KMS-11 (cell line): Measurements from ENCODE around the gene RUBCNL.

Experiments used
- H2AFZ ChIP-seq: fragments of 200-600 bp; sonication (generic); 2 replicates; pipeline ENCODE4 v1.6.1; 2016; ENCODE audit warnings: antibody characterized with exemption, mixed run types, low read depth
- H3K27ac ChIP-seq: fragments of 200-600 bp; sonication (generic); 2 replicates; pipeline ENCODE4 v1.6.1; 2016; ENCODE audit warnings: mild to moderate bottlenecking, mixed run types
- H3K27me3 ChIP-seq: fragments of 200-600 bp; sonication (generic); 2 replicates; pipeline ENCODE4 v1.6.1; 2017; ENCODE audit warnings: mild to moderate bottlenecking, low read depth, mixed run types, moderate library complexity; ENCODE audit not compliant: insufficient read depth
- H3K36me3 ChIP-seq: fragments of 200-600 bp; sonication (generic); 2 replicates; pipeline ENCODE4 v1.6.1; 2017; ENCODE audit warnings: mild to moderate bottlenecking, mixed run types; ENCODE audit not compliant: insufficient read depth
- H3K4me1 ChIP-seq: fragments of 200-600 bp; sonication (generic); 2 replicates; pipeline ENCODE4 v1.6.1; 2016; ENCODE audit warnings: mild to moderate bottlenecking, low read depth, mixed run types; ENCODE audit not compliant: poor library complexity, severe bottlenecking
- H3K4me2 ChIP-seq: fragments of 200-600 bp; sonication (generic); 2 replicates; pipeline ENCODE4 v1.7.0; 2016; ENCODE audit warnings: mild to moderate bottlenecking, mixed run types
- H3K4me3 ChIP-seq: fragments of 200-600 bp; sonication (generic); IDR thresholded peaks from 2 replicates; pipeline ENCODE4 v1.6.1; 2017; ENCODE audit warnings: low read depth, low read length, mixed read lengths; ENCODE audit not compliant: insufficient read depth
- H3K79me2 ChIP-seq: fragments of 200-600 bp; sonication (generic); 2 replicates; pipeline ENCODE4 v1.6.1; 2016; ENCODE audit warnings: low read depth, mixed run types; ENCODE audit not compliant: insufficient read depth
- H3K9ac ChIP-seq: fragments of 200-600 bp; sonication (generic); 2 replicates; pipeline ENCODE4 v1.6.1; 2016; ENCODE audit warnings: mild to moderate bottlenecking, mixed run types
- H4K20me1 ChIP-seq: fragments of 200-600 bp; sonication (generic); 2 replicates; pipeline ENCODE4 v1.6.1; 2016; ENCODE audit warnings: mild to moderate bottlenecking, mixed run types; ENCODE audit not compliant: insufficient read depth
- CTCF ChIP-seq: fragments of 200-600 bp; sonication (generic); conservative IDR thresholded peaks from 2 replicates; pipeline ENCODE4 v1.6.1; 2017; ENCODE audit warnings: low read depth, mild to moderate bottlenecking, antibody characterized with exemption, low read length, moderate library complexity, mixed read lengths

Gene RUBCNL

GRCh38 chr13:46367617-46368327 lies 19.3 kb downstream of the RUBCNL start:
- Histone ChIP-seq H3K9ac (no peak overlapping the region), H2AFZ (no peak overlapping the region), H3K79me2 (no peaks in the 10 kb centered on the region), H3K4me2 (no peak overlapping the region), H3K27ac (no peak overlapping the region), H3K27me3 (no peaks in the 10 kb centered on the region), H3K4me3 (no peak overlapping the region), H4K20me1 (no peaks in the 10 kb centered on the region), H3K4me1 (peaks cover 25% of the 10 kb centered on the region), H3K36me3 (no peaks in the 10 kb centered on the region)
- no peak for TF ChIP-seq CTCF

- H2AFZ ChIP-seq: no peak overlapping the region
- no peak for TF ChIP-seq CTCF
- no peaks in the 10 kb centered on the region for H3K27me3 ChIP-seq
- H3K4me1 ChIP-seq: no peaks in the 10 kb centered on the region
- no peak overlapping the region for H3K27ac ChIP-seq
- H3K4me3 ChIP-seq: no peak overlapping the region
- no peak overlapping the region for H3K4me2 ChIP-seq
- no peak overlapping the region for H3K9ac ChIP-seq
- no peaks in the 10 kb centered on the region for H3K36me3 ChIP-seq
- H3K79me2 ChIP-seq: no peaks in the 10 kb centered on the region
- no peaks in the 10 kb centered on the region for H4K20me1 ChIP-seq
Measured at GRCh38 chr13:46361276-46361934, 25.6 kb downstream of the RUBCNL start.

- H3K4me3 ChIP-seq: no peak overlapping the region
- no peaks in the 10 kb centered on the region for H3K27me3 ChIP-seq
- no peak overlapping the region for H3K9ac ChIP-seq
- H2AFZ ChIP-seq: no peak overlapping the region
- TF ChIP-seq CTCF: no peak
- H4K20me1 ChIP-seq: no peaks in the 10 kb centered on the region
- no peak overlapping the region for H3K27ac ChIP-seq
- H3K4me1 ChIP-seq: no peaks in the 10 kb centered on the region
- no peaks in the 10 kb centered on the region for H3K79me2 ChIP-seq
- H3K4me2 ChIP-seq: no peak overlapping the region
- no peaks in the 10 kb centered on the region for H3K36me3 ChIP-seq
Measured at GRCh38 chr13:46360604-46361003, 26.4 kb downstream of the RUBCNL start.

GRCh38 chr13:46359714-46360113 lies 27.3 kb downstream of the RUBCNL start:
- no peak overlapping the region for H3K27ac ChIP-seq
- H3K4me1 ChIP-seq: no peaks in the 10 kb centered on the region
- no peaks in the 10 kb centered on the region for H3K36me3 ChIP-seq
- H2AFZ ChIP-seq: no peak overlapping the region
- no peak overlapping the region for H3K4me2 ChIP-seq
- H3K79me2 ChIP-seq: no peaks in the 10 kb centered on the region
- H3K4me3 ChIP-seq: no peak overlapping the region
- H4K20me1 ChIP-seq: no peaks in the 10 kb centered on the region
- H3K9ac ChIP-seq: no peak overlapping the region
- TF ChIP-seq CTCF: no peak
- H3K27me3 ChIP-seq: no peaks in the 10 kb centered on the region
